ENCODE measurements around the gene LRRC28. TPM values are rescaled to one million over a fixed set of nuclear protein-coding genes. Genes with fewer than 3 reads are reported as not detected.

LRRC28 gene
- total and polyA plus RNA-seq, 3 donors from 2014 or later: 78.9 to 100.0 (median 97.1) TPM

DNA sequence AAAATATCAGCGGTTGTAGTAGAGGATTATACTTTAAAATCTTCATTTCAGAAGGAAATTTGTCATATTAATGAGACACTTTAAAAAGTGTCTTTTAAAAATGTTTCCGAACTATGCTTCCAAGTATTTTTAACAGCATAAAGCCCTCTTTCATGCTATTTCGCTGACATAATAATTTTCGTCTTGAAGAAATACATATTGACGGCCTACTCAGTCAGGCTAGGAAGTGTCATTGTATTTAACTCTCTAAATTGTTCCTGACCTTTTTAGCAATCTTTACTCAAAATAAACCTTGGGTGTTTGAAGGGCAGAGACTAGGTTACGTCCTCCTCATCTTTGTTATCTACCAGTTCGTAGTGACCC lies 806 bp upstream of the LRRC28 start:
- TF ChIP-seq, protein P1, sequence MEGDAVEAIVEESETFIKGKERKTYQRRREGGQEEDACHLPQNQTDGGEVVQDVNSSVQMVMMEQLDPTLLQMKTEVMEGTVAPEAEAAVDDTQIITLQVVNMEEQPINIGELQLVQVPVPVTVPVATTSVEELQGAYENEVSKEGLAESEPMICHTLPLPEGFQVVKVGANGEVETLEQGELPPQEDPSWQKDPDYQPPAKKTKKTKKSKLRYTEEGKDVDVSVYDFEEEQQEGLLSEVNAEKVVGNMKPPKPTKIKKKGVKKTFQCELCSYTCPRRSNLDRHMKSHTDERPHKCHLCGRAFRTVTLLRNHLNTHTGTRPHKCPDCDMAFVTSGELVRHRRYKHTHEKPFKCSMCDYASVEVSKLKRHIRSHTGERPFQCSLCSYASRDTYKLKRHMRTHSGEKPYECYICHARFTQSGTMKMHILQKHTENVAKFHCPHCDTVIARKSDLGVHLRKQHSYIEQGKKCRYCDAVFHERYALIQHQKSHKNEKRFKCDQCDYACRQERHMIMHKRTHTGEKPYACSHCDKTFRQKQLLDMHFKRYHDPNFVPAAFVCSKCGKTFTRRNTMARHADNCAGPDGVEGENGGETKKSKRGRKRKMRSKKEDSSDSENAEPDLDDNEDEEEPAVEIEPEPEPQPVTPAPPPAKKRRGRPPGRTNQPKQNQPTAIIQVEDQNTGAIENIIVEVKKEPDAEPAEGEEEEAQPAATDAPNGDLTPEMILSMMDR (IDR thresholded peaks at IDR 0.05): no peak
- TF ChIP-seq POLR2A (IDR thresholded peaks at IDR 0.05): no peak
- peak overlapping the region; percentile 83 to 90 for H3K27ac ChIP-seq
- intact Hi-C loops (cut with DNase I; ENCODE audit: low total_unique reads): no loop called here
- H3K9me3 ChIP-seq: no peaks in the 10 kb centered on the region
- peak overlapping the region; percentile 73 to 88 for H3K4me3 ChIP-seq
- H3K36me3 ChIP-seq (ENCODE audit: low read depth, missing control alignments): no peaks in the 10 kb centered on the region
- WGBS, 2 donors: 5 to 7% methylated on average over 7 of the region's 7 CpGs
- H3K27me3 ChIP-seq: no peaks in the 10 kb centered on the region
- H3K4me1 ChIP-seq: peaks cover 9% of the 10 kb centered on the region
- no peak for DNase-seq

DNA sequence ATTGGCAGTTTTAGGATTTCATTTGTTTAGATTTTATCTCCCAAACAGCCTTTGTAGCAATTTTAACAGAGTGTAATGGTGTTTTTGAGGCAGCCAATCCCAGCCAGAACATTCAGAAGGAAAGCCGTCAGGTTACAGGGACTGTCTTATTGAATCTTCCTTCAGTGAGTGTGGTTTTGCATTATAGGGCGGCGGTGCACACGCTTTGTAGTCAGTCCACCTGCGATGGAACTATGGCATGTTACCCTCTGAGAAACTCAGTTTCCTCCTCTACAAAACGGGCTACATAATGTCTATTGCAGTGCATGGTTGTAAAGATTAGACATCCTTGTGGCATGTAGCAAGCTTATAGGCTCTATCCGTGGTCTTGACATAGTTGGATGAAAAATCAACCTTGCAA lies 1.0 kb downstream of the LRRC28 start:
- Histone ChIP-seq H3K27me3 (no peaks in the 10 kb centered on the region), H3K9me3 (no peaks in the 10 kb centered on the region), H3K36me3 (ENCODE audit: low read depth, missing control alignments) (no peaks in the 10 kb centered on the region), H3K4me3 (peak overlapping the region in 1 of 2 donors; percentile 88), H3K4me1 (peaks cover 9% of the 10 kb centered on the region), H3K27ac (no peak overlapping the region)
- intact Hi-C loops (cut with DNase I; ENCODE audit: low total_unique reads): no loop called here
- DNase-seq: no peak
- TF ChIP-seq, protein P1 (IDR thresholded peaks at IDR 0.05): no peak
- no peak for TF ChIP-seq POLR2A (IDR thresholded peaks at IDR 0.05)
- 47% methylated on average over 7 of the region's 7 CpGs for WGBS, 2 donors

DNA sequence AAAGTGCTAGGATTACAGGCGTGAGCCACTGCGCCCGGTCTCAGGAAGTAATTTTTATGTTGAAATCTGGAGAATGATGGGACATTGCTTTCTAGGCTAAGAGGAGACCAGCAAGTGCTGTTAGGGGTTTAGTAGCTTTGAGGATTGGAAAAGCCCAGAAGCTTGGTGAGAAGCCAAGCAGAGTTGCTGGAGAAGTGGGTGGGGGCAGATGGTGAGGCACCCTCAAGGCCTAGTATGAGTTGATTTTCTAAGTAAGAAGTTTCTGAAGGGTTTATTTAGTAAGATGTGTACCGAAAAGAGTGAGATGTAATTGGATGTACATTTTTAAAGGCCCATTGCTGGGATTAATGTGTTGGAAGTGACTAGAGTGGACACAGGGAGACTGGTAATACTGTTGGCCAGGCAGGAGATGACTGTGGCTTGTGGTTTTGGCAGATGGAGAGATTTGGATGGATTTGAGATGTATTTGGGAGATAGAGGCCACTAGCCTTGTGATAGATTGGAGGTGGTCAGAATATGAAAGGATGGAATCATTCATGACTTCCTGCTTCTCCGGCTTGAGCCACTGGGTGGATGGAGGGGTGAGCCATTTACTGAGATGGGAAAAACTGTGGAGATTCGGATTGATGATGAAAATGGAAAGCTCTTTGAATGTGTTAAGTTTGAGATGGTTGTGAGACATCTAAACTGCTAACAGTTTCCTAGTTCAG lies 2.3 kb downstream of the LRRC28 start:
- Histone ChIP-seq H3K27me3 (no peaks in the 10 kb centered on the region), H3K36me3 (ENCODE audit: low read depth, missing control alignments) (no peaks in the 10 kb centered on the region), H3K4me1 (peaks cover 6% of the 10 kb centered on the region), H3K27ac (no peak overlapping the region), H3K4me3 (no peak overlapping the region), H3K9me3 (no peaks in the 10 kb centered on the region)
- intact Hi-C loops (cut with DNase I; ENCODE audit: low total_unique reads): no loop called here
- DNase-seq: no peak
- TF ChIP-seq, protein P1 (IDR thresholded peaks at IDR 0.05): no peak
- no peak for TF ChIP-seq POLR2A (IDR thresholded peaks at IDR 0.05)
- WGBS, 2 donors: 79 to 83% methylated on average over 6 of the region's 6 CpGs

DNA sequence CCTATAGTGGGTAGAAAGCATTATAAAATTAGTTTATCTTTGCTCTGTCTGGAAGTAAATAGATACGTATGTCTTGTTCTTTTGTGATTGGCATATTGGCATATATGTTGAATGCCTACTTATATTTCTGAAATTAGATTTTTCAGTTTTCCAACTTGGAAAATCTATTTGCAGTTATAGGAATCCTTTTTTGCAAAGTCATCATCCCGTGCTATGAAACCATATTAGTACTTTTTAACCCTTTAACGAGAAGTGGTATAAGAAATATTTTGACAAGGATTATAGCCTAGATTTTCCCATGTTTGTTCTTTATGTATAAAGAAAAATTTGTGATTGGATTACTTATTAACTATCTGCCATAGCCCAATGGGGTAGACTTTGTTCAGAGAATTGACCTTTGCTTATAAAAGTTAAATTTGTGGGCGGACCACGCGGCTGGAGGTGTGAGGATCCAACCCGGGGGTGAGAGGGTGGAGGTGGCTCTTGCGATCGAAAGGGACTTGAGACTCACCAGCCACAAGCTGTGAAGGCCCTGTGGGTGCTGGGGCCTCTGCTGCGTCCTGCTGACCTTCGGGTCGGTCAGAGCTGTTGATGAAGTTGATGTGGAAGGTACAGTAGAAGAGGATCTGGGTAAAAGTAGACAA lies 5.9 kb downstream of the LRRC28 start:
- TF ChIP-seq POLR2A (IDR thresholded peaks at IDR 0.05): no peak
- TF ChIP-seq, protein P1 (IDR thresholded peaks at IDR 0.05): no peak
- WGBS, 2 donors: 91 to 93% methylated on average over 12 of the region's 12 CpGs
- Histone ChIP-seq H3K27ac (no peak overlapping the region), H3K27me3 (no peaks in the 10 kb centered on the region), H3K36me3 (ENCODE audit: low read depth, missing control alignments) (no peaks in the 10 kb centered on the region), H3K4me1 (peaks cover 4% of the 10 kb centered on the region), H3K4me3 (no peak overlapping the region), H3K9me3 (no peaks in the 10 kb centered on the region)
- intact Hi-C loops (cut with DNase I; ENCODE audit: low total_unique reads): no loop called here
- no peak for DNase-seq
